Ammon's horn (tissue), 1 donor: Measurements from ENCODE around the gene C1orf174.

Source experiments
- DNase-seq: peaks from one replicate; pipeline ENCODE4 v3.0.0-alpha.2; 2016; ENCODE audit warnings: low spot score

The C1orf174 gene

DNA sequence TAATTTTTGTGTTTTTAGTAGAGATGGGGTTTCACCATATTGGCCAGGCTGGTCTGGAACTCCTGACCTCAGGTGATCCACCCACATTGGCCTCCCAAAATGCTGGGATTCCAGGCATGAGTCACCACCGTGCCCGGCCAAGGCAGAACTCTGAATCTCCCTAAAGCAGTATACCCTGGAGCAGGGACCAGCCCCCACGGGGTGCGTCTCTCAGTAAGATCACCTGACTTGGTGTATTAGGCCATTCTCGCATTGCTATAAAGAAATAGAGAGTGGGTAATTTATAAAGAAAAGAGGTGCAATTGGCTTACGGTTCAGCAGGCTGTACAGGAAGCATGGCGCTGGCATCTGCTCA is 28.6 kb downstream of the C1orf174 start:
- no peak for DNase-seq

DNA sequence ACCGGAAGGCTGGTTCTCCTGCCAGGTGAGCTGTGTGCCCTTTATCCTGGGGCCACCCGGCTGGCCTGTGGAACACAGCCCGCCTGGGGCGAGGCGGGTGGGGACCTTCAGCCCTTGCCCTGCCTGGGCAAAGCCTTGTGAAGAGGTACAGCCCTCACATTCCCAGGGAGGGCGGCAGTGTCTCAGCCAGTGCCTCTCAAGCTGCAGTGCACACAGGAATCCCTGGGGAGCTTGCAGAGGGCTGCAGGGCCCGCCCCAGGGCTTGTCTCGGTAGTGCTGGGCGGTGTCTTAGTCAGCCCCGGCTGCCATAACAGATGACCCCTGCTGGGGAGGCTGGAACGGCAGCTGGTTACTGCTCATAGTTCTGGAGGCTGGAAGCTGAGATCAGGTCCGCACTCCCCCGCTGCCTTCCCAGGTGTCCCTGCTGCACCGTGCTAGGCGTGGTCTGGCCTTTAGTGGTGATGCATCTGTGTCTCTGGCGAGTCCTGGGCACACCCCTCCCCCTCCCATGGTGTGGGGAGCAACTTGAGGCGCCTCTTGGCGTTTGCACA is 30.2 kb downstream of the C1orf174 start:
- no peak for DNase-seq

DNA sequence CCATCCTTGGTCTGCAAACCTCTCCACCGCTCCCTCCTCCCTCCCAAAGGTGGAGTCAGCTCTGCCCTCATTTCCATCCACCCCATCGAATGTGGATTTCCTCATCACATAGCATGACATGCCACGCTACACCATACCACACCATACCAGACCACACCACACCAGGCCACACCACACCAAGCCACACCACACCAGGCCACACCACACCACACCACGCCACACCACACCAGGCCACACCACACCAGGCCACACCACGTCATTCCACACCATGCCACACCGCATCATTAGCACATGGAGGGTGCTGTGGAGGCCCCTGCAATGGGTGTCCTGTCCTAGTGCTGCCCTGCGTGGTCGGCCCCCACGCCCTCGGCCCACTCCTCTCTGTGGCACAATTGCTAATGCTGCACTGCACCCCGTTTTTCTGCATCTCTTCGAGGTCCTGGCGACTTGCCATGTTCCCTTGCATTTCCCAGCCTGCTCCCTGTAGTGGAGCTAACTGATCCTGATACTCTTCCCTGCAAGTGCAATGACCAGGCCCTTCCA is 31.5 kb downstream of the C1orf174 start:
- DNase-seq: no peak

DNA sequence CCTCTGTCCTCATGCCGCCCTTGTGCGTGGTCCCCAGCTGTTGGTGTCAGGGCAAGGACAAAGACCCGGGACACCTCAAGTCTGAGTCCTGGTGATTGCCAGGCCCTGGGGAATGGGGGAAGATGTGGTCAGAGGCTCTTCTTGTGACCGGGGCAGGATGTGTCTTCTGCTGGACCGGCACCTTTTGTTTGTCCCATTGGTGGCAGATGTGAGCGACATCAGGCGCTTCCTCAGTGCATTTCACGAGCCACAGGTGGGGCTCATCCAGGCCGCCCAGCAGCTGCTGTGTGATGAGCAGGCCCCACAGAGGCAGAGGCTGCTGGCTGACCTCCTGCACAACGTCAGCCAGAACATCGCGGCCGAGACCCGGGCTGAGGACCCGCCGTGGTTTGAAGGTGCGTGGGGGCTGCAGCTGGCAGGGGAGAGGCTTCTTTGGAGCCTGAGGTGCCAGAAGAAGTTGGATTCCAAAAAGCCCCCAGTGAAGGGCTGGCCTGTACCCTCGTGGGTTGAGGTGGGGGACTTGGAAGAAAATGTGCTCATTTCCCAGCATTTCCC is 34.4 kb downstream of the C1orf174 start:
- no peak for DNase-seq

DNA sequence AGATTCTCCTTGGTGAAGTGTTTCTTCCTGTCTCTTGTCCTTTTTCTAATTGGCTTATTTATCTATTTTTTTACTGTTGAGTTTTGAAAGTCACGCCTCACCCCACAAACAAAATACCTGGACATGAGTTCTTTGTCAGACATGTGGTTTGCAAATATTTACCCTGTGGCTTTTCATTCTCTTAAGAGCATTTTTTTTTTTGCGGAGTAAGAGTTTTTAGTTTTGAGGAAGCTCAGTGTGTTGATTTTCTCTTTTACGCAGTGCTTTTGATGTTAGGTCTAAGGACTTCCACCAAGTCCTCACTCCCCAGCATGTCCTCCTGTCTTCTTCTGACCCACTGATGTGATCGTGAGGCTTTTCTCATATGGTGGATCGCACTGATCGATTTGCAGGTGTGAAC is 35.2 kb downstream of the C1orf174 start:
- no peak for DNase-seq

DNA sequence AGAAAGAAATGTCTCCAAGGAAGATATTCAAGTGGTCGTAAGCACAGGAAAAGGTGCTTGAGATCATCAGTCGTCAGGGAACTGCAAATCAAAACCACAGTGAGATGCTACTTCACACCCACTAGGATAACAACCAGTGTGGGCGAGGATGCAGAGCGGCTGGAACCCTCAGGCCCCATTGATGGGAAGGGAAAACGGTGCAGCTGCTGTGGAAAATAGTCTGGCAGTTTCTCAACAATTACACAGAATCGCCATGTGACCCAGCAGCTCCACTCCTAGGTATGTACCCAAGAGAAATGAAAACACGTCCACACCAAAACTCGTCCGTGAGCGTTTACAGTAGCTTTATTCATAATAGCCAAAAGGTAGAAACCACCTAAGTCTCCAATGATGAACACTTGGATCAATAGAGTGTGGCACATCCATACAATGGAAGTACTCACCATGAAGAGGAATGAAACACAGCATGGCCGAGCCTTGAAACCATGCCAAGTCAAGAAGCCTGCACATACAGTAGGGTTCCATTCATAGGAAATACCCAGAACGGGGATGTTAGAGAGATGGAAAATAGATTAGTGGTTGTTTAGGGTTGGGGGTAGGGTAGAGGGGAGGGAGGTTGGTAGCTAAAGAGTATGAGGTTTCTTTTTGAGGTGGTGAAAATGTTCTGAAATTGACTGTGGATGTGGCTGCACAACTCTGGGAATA is 36.7 kb downstream of the C1orf174 start:
- peak; percentile 72 for DNase-seq

DNA sequence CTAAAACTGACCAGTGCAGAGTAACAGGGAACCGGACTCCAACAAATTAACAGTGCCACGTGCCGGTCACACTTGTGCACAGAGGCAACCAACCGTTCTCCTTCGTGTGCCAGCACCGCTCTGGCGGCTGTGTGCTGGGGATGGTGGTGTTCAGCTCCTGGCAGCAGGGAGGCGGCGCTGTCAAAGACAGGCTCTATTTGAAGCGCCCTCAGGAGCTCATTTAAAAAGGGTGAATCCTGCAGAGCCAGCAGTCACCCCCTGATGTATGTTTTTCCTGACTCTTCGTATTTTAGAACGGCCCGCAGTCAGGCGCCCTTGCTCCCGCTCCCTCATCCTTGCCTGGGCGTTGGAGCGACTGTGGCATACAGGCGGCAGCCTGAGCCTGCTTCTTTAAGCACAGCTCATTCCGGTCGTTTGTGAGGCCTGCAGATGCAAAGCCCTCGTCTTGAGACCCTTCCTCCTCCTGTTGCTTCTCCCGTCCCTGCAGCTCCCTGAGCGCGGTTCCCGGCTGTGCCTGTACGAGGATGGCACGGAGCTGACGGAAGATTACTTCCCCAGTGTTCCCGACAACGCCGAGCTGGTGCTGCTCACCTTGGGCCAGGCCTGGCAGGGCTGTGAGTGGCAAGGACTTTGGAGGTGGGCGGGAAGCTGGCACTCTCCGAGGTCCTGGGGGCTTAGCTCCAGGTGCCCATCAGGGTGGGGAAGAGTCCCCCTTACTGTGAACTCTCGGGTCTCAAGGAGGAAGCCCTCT is 41.7 kb downstream of the C1orf174 start:
- peak; percentile 80 for DNase-seq

DNA sequence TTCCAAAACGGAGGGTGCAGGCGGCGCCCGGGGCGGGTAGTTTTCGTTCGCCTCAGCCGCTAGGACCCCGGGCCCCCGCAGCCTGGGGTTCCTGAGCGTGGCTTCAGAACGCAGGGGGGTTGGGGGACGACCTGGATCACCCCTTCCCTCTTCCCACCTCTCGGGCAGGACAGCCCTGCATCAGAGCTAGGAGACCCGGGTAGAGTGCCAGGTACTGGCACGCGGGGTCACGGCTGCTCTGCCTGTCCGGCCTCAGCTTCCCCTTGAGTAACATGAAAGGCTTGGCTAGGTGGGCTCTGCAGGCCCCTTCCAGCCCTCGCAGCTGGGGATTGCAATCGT is 42.3 kb downstream of the C1orf174 start:
- DNase-seq: no peak

DNA sequence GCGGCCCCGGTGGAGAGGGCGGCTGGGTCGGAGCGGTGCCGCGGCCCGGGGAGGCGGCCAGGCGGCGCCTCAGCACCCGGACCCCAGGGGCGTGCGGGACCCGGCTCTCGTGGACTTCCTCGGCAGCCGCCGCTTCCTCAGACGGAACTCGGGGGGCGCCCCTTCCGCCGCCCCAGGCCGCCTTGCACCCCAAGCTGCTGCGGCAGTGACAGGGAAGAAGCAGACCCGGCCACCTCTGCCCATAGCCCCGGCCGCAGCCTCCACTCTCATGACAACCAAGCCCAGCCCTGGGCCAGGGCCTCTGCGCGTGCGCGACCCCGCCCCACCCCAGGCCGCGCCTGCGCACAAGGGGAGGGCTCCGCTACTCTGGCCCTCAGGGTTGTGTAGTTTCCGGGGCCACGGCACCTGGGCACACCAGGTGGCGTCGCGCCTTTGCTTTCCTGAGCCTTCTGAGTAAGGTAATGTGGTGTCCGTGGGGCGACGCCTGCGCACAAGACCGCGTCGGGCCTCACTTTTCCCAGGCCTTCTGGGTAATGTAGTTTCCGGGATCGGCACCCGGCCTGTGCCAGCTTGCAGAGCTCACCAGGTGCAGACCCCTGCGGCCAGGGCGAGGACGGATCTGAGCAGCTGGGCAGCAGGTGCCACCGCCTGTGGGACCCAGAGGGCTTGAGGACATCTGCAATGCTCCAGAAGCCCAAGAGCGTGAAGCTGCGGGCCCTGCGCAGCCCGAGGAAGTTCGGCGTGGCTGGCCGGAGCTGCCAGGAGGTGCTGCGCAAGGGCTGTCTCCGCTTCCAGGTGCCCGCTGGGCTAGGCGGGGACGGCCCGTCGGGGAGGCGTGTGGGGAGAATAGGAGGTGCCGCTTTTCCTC is 42.9 kb downstream of the C1orf174 start, which contains the start of the genes CEP104 and DFFB:
Gene CEP104, minus strand, starts transcription at position 289 of the 868 bp plus-strand sequence. CDS start 4,804 bp downstream, outside the sequence.
Gene DFFB, plus strand, starts transcription at position 554 of the 868 bp plus-strand sequence. Its CDS starts 128 bp downstream, at position 682.
- DNase-seq: peak; percentile 90

DNA sequence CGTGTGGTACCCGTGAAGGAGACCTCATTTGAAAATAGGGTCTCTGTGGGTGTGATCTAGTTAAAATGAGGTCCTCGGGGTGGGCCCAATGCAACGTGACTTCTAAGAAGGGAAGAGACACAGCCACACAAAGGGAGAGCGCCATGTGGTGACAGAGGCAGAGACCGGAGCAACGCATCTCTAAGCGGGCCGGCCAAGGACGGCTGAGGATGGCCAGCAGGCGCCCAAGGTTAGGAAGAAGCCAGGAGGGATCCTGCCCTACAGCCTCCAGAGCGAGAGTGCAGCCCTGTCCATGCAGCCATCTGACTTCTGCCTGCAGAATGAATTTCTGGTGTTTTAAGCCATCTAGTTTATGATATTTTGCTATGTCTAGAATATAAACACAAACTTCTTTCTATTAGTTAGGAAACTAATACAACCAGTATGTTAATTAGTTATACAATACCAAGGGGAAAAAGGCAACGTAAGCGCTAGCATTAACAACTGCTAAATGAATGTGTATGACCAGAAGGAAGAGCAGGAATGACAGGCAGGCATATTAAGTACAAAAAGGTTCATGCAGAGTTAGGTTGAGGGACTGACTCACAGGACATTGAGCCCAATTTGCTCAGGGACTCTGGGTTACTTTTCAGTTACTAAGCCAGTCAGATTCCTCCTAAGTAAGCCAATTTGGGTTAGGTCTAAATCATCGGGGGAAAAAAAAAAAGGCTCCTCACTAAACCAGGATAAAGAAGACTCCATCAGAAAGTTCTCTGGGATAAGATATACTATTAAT is 47.2 kb downstream of the C1orf174 start:
- DNase-seq: no peak

DNA sequence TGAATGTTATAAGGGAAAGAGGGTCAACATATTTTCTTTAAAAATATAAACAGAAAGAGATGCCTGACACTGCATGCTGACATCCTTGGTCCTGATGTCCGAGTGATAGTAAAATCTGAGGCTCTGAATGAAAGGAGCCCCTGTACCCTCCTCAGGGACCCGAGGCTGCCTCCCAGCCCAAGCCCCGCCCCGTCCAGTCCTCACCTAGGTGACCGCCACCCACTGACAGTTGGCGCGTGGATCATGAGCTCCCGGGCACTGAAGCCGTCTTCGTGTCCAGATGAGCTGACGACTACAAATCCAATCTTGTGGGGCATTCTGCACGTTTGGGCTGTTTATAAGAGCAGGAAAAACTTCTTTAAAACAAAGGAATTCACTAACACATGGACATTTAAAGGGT is 48.0 kb downstream of the C1orf174 start:
- DNase-seq: no peak

DNA sequence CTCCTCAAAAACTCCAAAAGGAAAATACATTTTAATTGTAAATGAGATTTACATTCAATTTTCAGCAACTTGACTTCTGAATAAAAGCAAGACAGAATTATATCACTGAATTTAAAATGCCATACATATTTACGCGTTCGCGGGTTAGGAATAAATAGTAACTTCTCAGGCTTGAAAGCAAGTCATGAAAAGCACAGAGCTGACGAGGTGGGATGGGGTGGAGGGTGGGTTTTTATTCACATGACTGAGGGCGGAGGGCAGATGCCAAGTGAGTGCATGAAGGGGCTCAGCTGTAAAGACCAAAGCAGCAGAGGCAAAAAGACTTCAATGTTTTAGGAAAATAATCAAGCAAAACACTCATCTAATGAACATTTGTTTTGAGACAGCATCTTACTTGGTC is 48.8 kb downstream of the C1orf174 start:
- no peak for DNase-seq

DNA sequence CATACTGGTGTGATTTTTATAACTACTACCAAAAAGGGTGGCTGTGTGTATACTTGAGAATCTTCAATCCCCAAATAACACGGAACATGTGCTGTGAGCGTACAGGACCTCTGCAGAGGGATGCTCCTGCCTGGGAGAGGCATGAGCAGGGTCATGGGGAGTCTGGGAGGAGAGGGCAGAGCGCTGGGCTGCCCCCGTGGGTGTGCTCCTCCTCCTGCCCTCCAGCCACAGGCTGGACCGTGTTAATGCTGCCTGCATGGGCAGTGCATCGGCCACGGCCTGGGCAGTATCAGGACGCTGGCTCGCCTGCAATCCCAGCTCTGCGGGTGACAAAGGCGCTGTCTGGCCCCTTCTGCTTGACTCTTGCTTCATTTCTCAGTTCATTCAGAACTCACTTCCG is 49.2 kb downstream of the C1orf174 start:
- DNase-seq: no peak

DNA sequence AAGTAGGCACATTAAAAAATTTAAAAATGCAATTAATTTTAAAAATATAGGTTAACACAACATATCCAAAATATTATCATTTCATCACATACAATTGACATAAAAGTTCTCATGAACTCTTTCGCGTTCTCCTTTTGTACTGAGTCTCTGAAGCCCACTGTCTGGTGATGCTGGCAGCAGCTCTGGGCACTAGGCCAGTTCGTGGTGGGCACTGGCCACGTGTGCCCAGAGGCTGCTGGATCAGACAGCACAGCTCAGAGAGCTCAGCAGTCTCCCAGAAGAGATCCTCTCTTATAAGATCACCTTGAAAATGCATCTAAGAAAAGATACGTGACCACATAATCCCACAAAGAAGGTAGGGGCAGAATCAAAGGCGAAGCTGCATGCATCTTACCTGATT is 53.0 kb downstream of the C1orf174 start:
- no peak for DNase-seq

DNA sequence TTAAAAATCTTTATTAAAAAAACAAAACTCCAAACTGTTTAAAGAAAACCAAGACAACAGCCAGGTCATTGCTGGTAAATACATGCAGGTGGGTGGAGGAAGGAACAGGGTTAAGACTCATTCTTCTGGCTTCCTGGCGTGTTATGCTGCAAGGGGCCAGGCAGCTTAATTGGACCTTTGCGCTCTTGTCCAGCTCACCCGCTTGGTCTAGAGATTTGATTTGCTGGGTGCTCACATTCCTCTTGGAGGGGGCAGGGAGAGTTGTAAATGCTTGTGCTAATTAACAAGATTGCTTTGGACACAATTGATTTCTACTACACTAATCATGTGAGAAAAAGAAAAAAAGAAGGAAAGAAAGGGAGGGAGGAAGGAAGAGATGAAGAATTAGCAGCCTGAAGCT is 53.5 kb downstream of the C1orf174 start:
- no peak for DNase-seq

DNA sequence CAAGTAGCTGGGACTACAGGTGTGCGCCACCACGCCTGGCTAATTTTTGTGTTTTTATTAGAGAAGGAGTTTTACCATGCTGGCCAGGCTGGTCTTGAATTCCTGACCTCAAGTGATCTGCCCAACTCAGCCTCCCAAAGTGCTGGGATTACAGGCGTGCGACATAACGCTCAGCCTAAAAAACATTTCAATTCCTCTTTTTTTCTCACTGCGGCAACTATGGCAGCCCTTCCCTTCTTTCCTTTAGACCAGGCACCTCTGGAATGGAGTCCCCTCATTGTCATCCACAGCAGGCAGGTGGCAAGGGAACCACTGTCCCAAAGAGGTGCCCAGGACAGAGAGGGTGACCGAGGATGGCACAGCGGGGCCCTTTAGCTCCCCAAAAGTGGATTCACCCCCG is 57.2 kb downstream of the C1orf174 start:
- DNase-seq: no peak

DNA sequence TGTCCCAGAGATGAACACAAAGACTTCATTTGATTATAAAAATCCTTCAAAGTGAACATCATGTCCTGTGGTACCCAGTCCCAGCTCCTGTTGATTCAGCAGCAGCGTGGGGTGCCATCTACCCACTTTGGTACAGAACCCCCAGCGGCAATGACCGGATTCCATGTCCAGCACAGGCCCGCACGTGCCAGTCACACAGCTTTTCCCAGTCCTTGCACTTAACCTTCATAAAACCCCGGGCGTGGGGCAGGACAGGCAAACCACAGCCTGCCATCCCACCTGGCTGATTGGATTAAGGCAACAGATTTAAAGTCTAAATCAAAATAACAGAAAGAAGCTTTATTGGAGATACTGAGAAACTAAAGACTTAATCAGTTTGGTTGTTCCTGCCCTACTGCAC is 58.6 kb downstream of the C1orf174 start:
- no peak for DNase-seq
